ENCODE results near the gene MYEOV. TPM values are rescaled to one million over a fixed set of nuclear protein-coding genes. Genes with fewer than 3 reads are reported as not detected.

MYEOV gene
- total RNA-seq, 1 donor from 2014 or later, result not detected

GRCh38 chr11:69319255-69320106 is 25.5 kb downstream of the MYEOV start:
- no peak for DNase-seq

DNA sequence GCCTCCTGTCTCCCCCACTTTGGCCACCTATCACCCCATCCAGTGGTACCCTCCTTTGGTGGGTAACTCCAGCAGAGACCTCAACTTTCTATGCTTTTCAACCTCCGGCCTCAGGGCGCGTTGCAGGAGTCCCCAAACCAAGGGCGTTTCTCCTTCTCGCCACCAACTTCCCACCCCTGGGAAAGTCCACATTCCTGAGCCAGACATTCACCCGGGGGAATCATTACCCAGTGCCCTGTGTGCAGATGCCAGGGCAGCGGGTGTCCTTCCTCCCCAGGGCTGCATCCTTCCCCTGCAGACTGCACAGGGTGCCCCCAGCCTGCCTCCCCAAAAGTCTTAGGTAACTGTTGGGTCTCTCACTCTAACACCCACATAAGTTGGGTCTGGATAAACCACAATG is 26.4 kb downstream of the MYEOV start:
- no peak for DNase-seq

- no peak for DNase-seq
These were observed 27.1 kb downstream of the MYEOV start for GRCh38 chr11:69320756-69321741.

DNA sequence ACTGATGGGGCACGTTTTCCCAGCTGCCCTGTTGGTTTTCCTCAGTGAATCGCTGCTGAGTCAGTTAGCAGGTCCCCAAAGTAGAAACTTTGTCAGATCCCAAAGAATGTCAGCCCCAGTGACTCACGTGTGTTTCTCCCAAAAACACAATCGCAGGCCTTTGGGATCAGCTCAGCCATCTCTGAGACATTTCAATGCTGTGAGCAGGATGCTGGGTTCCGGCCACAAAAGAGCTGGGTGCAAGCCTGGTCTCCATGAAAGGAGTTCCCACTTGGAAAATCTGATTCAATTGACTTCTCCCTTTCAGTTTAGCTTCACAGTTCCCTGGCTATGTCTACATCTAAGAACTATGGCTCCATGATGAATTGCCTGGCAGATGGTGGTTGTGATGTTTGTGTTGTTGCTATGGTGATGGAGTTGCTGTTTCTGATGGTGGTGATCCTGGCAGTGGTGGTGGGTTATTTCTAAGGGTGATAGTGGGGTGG is 28.0 kb downstream of the MYEOV start:
- DNase-seq, result no peak

DNA sequence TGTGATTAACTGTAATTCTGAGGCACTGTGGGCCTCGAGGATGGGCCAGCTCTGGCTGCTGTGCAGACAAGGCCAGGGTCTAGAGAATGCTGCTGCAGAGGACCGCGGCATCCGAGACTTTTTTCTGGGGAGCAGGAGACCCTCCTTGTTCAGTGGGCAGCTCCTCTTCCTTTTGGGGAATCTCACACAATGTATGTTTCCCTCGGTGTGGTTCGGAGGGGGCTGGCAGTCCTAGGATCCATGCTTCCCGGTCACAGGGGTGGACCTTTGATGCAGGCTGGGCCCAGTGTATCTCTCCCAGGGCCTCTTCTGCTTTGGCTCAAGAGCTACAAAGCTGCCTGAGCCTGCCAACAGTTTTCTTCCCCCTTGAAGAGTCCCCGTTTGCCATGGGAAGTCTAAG is 31.5 kb downstream of the MYEOV start:
- no peak for DNase-seq

DNA sequence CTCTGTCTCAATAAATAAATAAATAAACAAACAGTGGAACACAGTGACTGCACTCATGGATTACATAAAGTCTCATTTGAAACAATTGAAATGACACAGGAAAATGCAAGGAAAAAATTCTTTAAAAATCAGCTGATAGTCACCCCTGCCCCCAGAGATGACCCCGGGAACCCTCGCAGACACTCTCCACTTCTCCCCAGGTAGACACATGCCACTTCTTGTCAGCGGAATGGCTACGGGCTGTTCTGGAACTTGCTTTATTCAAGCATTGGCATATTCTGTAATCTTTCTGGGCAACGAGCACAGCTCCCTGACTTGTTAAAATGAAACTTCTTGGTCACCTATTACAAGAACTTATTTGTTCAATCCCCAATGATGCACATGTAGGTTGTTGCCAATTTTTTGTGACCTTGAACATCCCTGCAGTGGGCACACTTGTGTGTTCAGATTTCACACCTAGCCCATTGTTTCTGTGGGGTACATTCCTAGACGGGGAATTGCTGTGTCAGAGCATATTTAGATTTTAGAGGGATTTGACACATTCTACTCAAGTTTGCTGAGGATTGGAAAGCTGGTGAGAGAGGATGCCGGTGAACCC is 32.8 kb downstream of the MYEOV start:
- DNase-seq, result no peak

GRCh38 chr11:69327741-69328191 is 33.8 kb downstream of the MYEOV start:
- DNase-seq, result no peak

DNA sequence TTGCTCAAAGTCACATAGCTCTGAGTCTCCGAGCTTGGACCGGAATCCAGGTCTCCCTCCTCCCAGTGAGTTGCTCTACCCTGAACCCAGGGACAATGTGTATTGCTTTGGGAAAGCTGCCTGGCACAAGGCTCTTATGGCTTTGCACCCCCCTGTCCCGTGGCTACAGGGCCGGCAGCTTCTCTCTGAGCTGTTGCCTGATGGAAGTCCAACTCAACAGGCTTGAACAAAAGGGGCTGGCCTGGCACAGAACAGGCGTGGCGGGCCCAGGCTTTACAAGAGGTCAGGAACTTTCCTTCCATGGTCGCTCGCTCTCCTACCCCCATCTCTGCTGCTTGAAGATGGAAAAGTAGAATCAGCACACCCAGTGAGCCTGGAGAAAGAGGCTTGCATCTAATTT is 34.3 kb downstream of the MYEOV start:
- no peak for DNase-seq

- DNase-seq, result no peak
These were observed 35.6 kb downstream of the MYEOV start for GRCh38 chr11:69329581-69329980.

GRCh38 chr11:69330330-69330729 is 36.4 kb downstream of the MYEOV start:
- DNase-seq, result no peak

DNA sequence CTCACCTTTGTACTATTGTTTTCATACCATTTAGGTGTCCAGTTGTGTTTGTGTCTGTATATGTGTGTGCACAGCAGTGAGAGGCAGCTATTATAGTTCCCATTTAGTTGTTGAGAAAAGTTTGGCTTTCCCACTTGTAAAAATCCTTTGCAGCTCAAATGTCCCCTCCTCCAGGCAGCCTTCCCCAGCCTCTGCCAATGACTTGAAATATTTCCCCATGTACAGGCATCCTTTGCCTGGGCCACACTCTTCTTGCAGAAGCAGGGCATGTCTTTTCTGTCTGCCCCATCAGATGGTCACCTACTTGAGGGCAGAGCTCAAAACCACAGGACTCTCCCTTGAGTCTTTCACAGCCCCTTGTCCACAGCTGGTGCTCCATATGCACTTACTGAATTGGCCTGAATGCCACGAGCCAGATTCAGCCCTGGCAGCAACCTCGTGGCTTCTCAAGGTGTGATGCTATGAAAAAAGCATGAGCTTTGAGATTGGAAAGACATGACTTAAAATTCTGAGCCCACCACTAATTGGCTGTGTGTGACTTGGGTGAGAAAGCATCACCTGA is 39.3 kb downstream of the MYEOV start:
- DNase-seq, result no peak

DNA sequence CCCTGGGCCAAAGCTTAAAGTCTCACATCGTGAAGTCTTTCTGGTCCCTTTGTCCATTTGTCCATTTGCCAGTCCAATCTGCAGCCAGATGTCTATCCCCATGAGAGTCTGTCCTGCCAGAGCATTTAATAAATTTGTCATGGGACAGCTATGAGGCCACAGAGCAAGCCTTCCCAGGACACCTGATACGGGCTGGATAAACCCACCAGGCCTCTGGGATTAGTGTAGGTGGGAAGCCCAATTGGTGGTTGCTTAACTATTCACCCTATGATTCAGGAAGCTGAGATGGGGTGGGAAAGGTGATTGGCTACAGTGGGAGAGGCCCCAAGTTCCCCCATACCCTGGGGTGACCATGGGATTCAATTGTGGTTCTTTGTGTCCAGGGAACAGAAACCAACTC is 39.9 kb downstream of the MYEOV start:
- DNase-seq, result no peak

- no peak for DNase-seq
These were observed 41.2 kb downstream of the MYEOV start for GRCh38 chr11:69335007-69335780.

- DNase-seq, result no peak
These were observed 41.9 kb downstream of the MYEOV start for GRCh38 chr11:69335781-69336405.

GRCh38 chr11:69337211-69337721 is 43.3 kb downstream of the MYEOV start:
- no peak for DNase-seq

DNA sequence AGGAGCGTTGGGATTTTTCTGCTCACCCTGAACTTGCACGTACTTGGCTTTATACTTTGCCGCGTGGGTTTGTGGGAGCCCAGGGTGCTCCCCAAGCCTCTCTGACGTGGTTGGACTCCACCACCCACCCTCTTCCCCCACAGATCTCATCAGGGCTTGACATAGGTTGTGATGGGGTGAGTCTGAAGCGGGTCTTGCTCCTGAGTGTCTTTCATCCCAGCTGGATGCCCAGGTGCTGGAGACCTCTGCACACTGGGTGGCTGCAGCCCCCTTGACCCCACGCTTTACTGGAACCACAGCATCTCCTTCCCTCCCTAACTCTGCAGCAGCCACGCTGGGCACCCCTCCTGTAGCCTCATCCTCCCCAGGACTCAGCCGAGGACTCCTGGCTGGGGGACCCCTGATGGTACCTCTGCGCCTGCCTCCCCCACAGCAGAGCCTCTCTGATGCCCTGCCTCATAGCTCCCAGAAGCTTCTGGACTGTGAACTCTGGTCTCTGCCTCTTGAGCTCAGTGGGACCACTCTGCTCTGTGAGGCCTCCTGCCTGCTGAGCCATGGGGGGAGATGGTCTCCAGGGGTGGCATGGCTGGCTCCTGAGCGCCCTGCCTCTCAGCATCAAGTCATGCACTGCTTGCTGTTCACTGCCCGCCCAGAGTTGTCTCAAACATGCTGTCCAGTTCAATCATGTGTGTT is 45.2 kb downstream of the MYEOV start:
- no peak for DNase-seq

- no peak for DNase-seq
These were observed 46.1 kb downstream of the MYEOV start for GRCh38 chr11:69339983-69340565.

DNA sequence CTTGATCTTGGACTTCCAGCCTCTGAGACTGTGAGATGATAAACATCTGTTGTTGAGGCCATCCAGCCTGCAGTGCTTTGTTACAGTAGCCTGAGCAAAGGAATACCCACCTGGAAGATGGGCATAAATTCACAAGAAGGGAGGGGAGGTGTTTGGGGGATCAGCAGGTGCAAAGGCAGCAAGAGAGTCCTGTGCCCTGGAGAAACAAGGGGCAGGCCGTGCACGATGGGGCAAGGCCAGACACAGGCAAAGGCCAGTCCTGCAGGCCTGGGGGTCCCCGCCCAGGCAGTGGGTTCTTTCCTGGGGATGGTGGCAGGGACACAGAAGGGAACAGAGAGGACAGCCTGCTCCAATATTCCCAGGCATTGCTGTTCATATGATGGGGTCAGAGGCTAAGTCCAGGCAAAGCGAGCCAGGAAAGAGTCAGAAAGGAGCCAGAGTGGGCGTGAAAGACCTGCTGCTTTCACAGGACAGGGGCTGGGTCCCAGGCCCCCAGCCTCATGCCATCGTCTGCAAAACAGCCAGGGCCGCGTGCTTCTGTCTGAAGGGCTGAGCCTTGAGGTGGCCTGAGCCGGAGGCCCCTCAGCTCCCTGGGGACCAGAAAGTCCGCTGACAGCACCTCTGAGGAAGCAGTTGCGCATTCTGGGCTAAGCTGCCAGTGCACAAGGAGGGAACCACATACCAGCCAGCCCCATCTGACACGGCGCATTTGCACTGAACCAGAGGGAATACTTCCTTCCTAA is 48.8 kb downstream of the MYEOV start:
- DNase-seq, result no peak
